PC-9 (cell line): ENCODE data around the gene TMSB4X. TPM values are rescaled to one million over a fixed set of nuclear protein-coding genes. Genes with fewer than 3 reads are reported as not detected.
"Not testable (repeated sequence)": the region's sequence is repeated elsewhere in the genome, so short reads cannot be mapped to it uniquely, and the experiment has no call there.

Source experiments
- BruUV-seq: library from RNA; stranded (reverse); fragments of 400-500 nt; replicated peaks from 2 replicates; lab custom pipeline; 2021; lab: Mats Ljungman, UMichigan
- CTCF ChIA-PET: fragments of 300-600 bp; sonication (Branson Sonifier 250); formaldehyde crosslinking; loops from one replicate; lab custom pipeline; 2022; ENCODE audit warnings: antibody characterized with exemption; lab: Charles Lee
- POLR2A ChIA-PET: fragments of 300-600 bp; sonication (Branson Sonifier 250); formaldehyde crosslinking; loops from one replicate; lab custom pipeline; 2022; ENCODE audit warnings: antibody characterized with exemption; ENCODE audit not compliant: unreplicated experiment; lab: Charles Lee
- DNase-seq, 2 experiments: peaks; one replicate each; pipeline versions ENCODE4 v3.0.0 to v3.0.0-alpha.2; 2015 to 2022; ENCODE audit warnings: mixed read lengths in 1 of 2
- H2AFZ ChIP-seq: fragments of 200-600 bp; sonication (generic); 2 replicates; pipeline ENCODE4 v1.8.1; 2017; ENCODE audit warnings: antibody characterized with exemption
- H3F3A ChIP-seq: fragments of 200-600 bp; sonication (generic); 2 replicates; pipeline ENCODE4 v1.8.1; 2017; ENCODE audit warnings: antibody characterized with exemption, mild to moderate bottlenecking, low read depth; ENCODE audit not compliant: insufficient read depth
- H3K27ac ChIP-seq: fragments of 200-600 bp; sonication (generic); 2 replicates; pipeline ENCODE4 v1.6.1; 2016; ENCODE audit warnings: mixed run types
- H3K27me3 ChIP-seq: fragments of 200-600 bp; sonication (generic); 2 replicates; pipeline ENCODE4 v1.6.1; 2016; ENCODE audit warnings: low read depth, mixed run types; ENCODE audit not compliant: insufficient read depth
- H3K36me3 ChIP-seq: fragments of 200-600 bp; sonication (generic); 2 replicates; pipeline ENCODE4 v1.6.1; 2016; ENCODE audit warnings: low read depth, mixed run types
- H3K4me1 ChIP-seq: fragments of 200-600 bp; sonication (generic); replicated peaks from 2 replicates; pipeline ENCODE4 v1.6.1; 2016; ENCODE audit warnings: mixed run types; ENCODE audit not compliant: insufficient read depth
- H3K4me2 ChIP-seq: fragments of 200-600 bp; sonication (generic); 2 replicates; pipeline ENCODE4 v1.6.1; 2017; ENCODE audit warnings: mixed run types
- H3K4me3 ChIP-seq: fragments of 200-600 bp; sonication (generic); 2 replicates; pipeline ENCODE4 v1.6.1; 2016; ENCODE audit warnings: mixed run types
- H3K79me2 ChIP-seq: fragments of 200-600 bp; sonication (generic); 2 replicates; pipeline ENCODE4 v1.6.1; 2017; ENCODE audit warnings: low read depth, mixed run types
- H3K9me2 ChIP-seq: fragments of 200-600 bp; sonication (generic); 2 replicates; pipeline ENCODE4 v1.8.1; 2017; ENCODE audit warnings: mild to moderate bottlenecking; ENCODE audit not compliant: insufficient read depth
- H3K9me3 ChIP-seq: fragments of 200-600 bp; sonication (generic); 2 replicates; pipeline ENCODE4 v1.8.1; 2016; ENCODE audit warnings: low read depth; ENCODE audit not compliant: insufficient read depth
- H4K20me1 ChIP-seq: fragments of 200-600 bp; sonication (generic); 2 replicates; pipeline ENCODE4 v1.8.1; 2017; ENCODE audit not compliant: insufficient read depth
- EZH2 ChIP-seq: fragments of 200-600 bp; sonication (generic); IDR thresholded peaks from 2 replicates; pipeline ENCODE4 v1.8.0; 2017; ENCODE audit warnings: antibody characterized with exemption, low read depth
- intact Hi-C: fragments of 100-400 bp; cut with micrococcal nuclease; formaldehyde crosslinking; loops from one replicate; pipeline ENCODE4 v1.10.0; 2022; ENCODE audit not compliant: unreplicated experiment
- total RNA-seq: library from RNA; stranded (reverse); gene quantifications from 2 replicates; pipeline ENCODE4 v1.2.3, GENCODE V29; 2021
- TF ChIP-seq, protein P1 (sequence below): fragments of 200-600 bp; sonication (generic); conservative IDR thresholded peaks from 2 replicates; pipeline ENCODE4 v1.6.1; 2017; ENCODE audit warnings: mixed run types, antibody characterized with exemption, mild to moderate bottlenecking, moderate library complexity

The TMSB4X gene
- total RNA-seq, 1 experiment from 2014 or later, result 2,589 TPM

DNA sequence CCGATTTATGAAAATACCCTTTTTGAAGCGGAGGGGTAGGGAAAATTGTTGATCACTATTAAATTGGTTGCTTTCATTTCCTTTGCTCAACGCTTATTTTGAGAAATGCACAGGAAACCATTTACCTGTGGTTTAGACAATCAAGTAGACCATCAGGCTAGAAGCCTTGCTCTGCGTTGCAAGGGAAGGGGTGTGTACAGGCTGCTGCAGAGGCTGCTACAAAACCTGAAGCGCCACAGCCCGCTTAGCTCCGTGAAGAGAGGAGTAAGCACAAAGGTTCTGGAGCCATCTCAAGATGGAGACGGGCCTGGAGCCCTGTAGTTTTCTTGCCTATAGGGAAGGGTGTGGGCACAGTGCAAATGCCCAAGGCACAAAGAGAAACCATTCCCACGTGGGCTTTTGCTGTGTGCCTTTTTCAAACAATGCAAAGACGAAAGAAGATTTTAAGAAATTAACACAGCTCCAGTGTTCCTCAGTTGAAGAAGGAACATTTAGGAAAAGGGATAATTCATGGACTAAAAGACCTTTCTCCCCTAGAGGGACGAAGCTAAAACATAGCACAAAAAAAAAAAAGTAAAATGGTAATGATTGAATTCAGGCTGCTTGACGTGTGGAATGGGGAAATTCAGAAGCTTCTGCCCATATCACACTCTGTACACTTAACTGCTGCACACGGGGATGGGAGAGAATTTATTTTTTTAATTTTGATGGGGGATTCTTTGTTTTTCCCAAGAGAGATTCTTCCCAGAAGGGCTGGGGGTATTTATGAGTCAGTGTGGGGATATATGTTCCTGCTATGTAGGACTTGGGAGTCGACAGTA lies 3.5 kb downstream of the TMSB4X start:
- H3K27me3 ChIP-seq, result no peaks in the 10 kb centered on the region
- peak in 1 of 2 experiments; percentile 71 for DNase-seq
- POLR2A ChIA-PET, result interaction anchor here (0.6 to 1.4 kb wide), 6 partner anchors 22 to 236 kb away, joined by 3 to 15 read pairs (median 6); no protein-coding TSS in a partner anchor
- H3K9me3 ChIP-seq, result no peaks in the 10 kb centered on the region
- CTCF ChIA-PET, result interaction anchor here (1.0 kb wide), 1 partner anchor 32 kb away, joined by 6 read pairs; no protein-coding TSS in a partner anchor
- peaks cover 24% of the 10 kb centered on the region for H3K36me3 ChIP-seq
- H3K4me2 ChIP-seq, result peak overlapping the region; percentile 83
- peaks cover 31% of the 10 kb centered on the region for H3K4me1 ChIP-seq
- intact Hi-C loops, result loop anchor here (1.0 to 10.0 kb wide), 6 partner anchors 30 to 510 kb away; no protein-coding TSS in a partner anchor
- H3K27ac ChIP-seq, result peak overlapping the region; percentile 99
- no peaks in the 10 kb centered on the region for H3K9me2 ChIP-seq
- BruUV-seq, result no TSS peak
- peaks cover 50% of the 10 kb centered on the region for H3F3A ChIP-seq
- TF ChIP-seq, protein P1, sequence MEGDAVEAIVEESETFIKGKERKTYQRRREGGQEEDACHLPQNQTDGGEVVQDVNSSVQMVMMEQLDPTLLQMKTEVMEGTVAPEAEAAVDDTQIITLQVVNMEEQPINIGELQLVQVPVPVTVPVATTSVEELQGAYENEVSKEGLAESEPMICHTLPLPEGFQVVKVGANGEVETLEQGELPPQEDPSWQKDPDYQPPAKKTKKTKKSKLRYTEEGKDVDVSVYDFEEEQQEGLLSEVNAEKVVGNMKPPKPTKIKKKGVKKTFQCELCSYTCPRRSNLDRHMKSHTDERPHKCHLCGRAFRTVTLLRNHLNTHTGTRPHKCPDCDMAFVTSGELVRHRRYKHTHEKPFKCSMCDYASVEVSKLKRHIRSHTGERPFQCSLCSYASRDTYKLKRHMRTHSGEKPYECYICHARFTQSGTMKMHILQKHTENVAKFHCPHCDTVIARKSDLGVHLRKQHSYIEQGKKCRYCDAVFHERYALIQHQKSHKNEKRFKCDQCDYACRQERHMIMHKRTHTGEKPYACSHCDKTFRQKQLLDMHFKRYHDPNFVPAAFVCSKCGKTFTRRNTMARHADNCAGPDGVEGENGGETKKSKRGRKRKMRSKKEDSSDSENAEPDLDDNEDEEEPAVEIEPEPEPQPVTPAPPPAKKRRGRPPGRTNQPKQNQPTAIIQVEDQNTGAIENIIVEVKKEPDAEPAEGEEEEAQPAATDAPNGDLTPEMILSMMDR, result no peak
- no peak for TF ChIP-seq EZH2
- H4K20me1 ChIP-seq, result peaks cover 3% of the 10 kb centered on the region; the same call in 1 of the 2 replicates
- peak overlapping the region; percentile 99; the same call in 1 of the 2 replicates for H3K4me3 ChIP-seq
- H3K79me2 ChIP-seq, result peaks cover 37% of the 10 kb centered on the region
- H2AFZ ChIP-seq, result no peak overlapping the region

- intact Hi-C loops, result loop anchor here (2.0 to 10.0 kb wide), 4 partner anchors 30 to 246 kb away; no protein-coding TSS in a partner anchor
- peak overlapping the region; percentile 83 for H3K4me2 ChIP-seq
- H3F3A ChIP-seq, result peaks cover 50% of the 10 kb centered on the region
- TF ChIP-seq EZH2, result no peak
- TF ChIP-seq, protein P1, result no peak
- no peak overlapping the region for H3K4me3 ChIP-seq
- ChIA-PET POLR2A (interaction anchor here (0.5 to 0.7 kb wide), 3 partner anchors 21 to 138 kb away, joined by 3 to 9 read pairs (median 4); no protein-coding TSS in a partner anchor), CTCF (interaction anchor here (1.5 kb wide), 1 partner anchor 32 kb away, joined by 14 read pairs; no protein-coding TSS in a partner anchor)
- peaks cover 24% of the 10 kb centered on the region for H3K36me3 ChIP-seq
- no peak overlapping the region for H2AFZ ChIP-seq
- H3K9me3 ChIP-seq, result no peaks in the 10 kb centered on the region
- BruUV-seq, result no TSS peak
- no peaks in the 10 kb centered on the region for H3K27me3 ChIP-seq
- peaks cover 37% of the 10 kb centered on the region for H3K79me2 ChIP-seq
- peaks cover 3% of the 10 kb centered on the region; the same call in 1 of the 2 replicates for H4K20me1 ChIP-seq
- DNase-seq, result no peak
- no peaks in the 10 kb centered on the region for H3K9me2 ChIP-seq
- H3K4me1 ChIP-seq, result peaks cover 30% of the 10 kb centered on the region
- H3K27ac ChIP-seq, result peak overlapping the region; percentile 99
Observed at GRCh38 chrX:12979026-12979607, 4.2 kb downstream of the TMSB4X start.

DNA sequence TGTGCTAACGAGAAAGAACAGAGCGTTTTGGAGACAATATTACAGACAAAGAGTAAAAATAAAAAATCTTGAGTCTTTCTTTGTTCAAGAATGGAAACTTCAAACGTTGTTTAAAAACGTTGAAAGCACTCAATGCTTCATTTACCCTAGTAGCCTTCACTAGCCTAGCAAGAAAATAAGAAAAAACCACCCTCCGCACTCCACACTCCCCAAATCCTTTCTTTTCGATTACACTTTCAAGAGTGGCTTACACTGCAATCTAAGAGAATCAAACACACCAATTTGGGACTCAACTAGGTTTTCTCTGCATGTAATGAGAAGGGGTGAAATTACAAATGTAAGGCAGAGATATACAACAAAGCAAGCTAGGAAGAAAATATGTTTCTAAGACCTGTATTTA lies 4.7 kb downstream of the TMSB4X start:
- H3K4me2 ChIP-seq, result no peak overlapping the region
- peaks cover 24% of the 10 kb centered on the region for H3K36me3 ChIP-seq
- ChIA-PET POLR2A (interaction anchor here (0.5 kb wide), 1 partner anchor 21 kb away, joined by 9 read pairs; no protein-coding TSS in a partner anchor), CTCF (interaction anchor here (1.5 kb wide), 1 partner anchor 33 kb away, joined by 14 read pairs; no protein-coding TSS in a partner anchor)
- no TSS peak for BruUV-seq
- intact Hi-C loops, result loop anchor here (2.0 to 10.0 kb wide), 4 partner anchors 29 to 245 kb away; no protein-coding TSS in a partner anchor
- DNase-seq, result no peak
- no peaks in the 10 kb centered on the region for H3K9me3 ChIP-seq
- H3K27me3 ChIP-seq, result no peaks in the 10 kb centered on the region
- H3K4me1 ChIP-seq, result peaks cover 33% of the 10 kb centered on the region
- no peak overlapping the region for H3K4me3 ChIP-seq
- TF ChIP-seq, protein P1, result no peak
- no peak for TF ChIP-seq EZH2
- H3K27ac ChIP-seq, result peak overlapping the region; percentile 99; the same call in 1 of the 2 replicates
- H3K9me2 ChIP-seq, result no peaks in the 10 kb centered on the region
- H2AFZ ChIP-seq, result no peak overlapping the region
- H4K20me1 ChIP-seq, result peaks cover 3% of the 10 kb centered on the region; the same call in 1 of the 2 replicates
- peaks cover 52% of the 10 kb centered on the region; the same call in 1 of the 2 replicates for H3F3A ChIP-seq
- peaks cover 37% of the 10 kb centered on the region for H3K79me2 ChIP-seq

GRCh38 chrX:12980039-12980438 lies 5.1 kb downstream of the TMSB4X start:
- BruUV-seq, H2AFZ ChIP-seq, H3K4me3 ChIP-seq, intact Hi-C loops, H3K9me3 ChIP-seq, H3K4me2 ChIP-seq, DNase-seq, H3K9me2 ChIP-seq, H4K20me1 ChIP-seq, H3K27me3 ChIP-seq, POLR2A ChIA-PET: not testable (repeated sequence)
- peaks cover 24% of the 10 kb centered on the region for H3K36me3 ChIP-seq
- 0 out of 2 replicates have a peak overlapping the region, but pooled peaks have one; percentile 99 for H3K27ac ChIP-seq
- CTCF ChIA-PET, result interaction anchor here (1.5 kb wide), 1 partner anchor 33 kb away, joined by 14 read pairs; no protein-coding TSS in a partner anchor
- peaks cover 56% of the 10 kb centered on the region; the same call in 1 of the 2 replicates for H3F3A ChIP-seq
- peaks cover 37% of the 10 kb centered on the region for H3K4me1 ChIP-seq
- peaks cover 36% of the 10 kb centered on the region for H3K79me2 ChIP-seq
